ENCODE measurements around the gene TOM1. TPM values are rescaled to one million over a fixed set of nuclear protein-coding genes. Genes with fewer than 3 reads are reported as not detected.

TOM1 gene
- total and polyA plus RNA-seq, 2 of the 13 experiments (the other 11 are each of a cell fraction or from before 2014, with no cell fraction given), result 30.8 to 87.3 TPM

DNA sequence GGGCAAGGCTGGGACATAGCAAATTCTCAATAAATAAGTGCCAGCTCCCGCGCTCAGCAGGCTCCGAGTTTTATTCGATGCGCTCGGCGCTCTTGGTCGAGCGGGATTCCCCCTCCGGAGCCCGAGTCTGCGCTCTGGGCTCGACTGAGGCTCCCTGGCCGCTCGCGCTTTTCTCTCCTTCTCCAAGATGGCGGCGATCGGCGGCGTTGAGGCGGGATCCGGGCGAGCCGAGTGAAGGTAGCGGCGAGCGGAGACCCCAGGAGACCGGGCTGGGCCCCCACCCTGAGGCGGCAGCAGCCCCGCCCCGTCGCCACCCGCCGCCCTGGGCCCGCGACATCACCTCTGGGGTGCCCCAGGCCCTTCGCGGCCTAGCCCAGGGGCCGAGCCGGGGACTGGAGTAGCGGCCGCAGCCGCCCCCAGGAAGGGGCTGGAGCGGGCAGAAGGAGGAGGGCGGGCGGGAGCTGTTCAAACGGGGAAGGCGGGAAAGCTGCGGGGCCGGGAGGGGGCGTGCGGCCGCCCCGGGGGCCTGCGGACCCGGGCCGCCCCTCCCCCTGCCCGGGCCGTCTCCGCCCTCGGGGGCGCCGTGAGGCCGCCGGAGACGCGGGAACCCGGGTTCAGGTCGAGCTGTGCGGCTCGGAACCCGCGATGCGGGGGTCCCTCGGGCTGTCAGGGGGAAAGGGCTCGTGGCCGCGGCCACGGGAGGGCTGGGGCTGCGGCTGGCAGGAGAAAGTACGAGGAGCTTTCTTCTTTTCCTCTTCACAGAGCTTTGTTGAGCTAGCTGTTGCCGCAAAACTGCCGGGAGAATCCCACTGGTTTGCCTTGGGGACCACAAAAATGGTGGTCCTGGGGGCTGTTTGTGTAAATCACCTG lies 42.1 kb upstream of the TOM1 start, which contains the start of gene HMGXB4 (continued):
- TF ChIP-seq HES4 (CRISPR knock-in tag; IDR thresholded peaks at IDR 0.05; ENCODE audit: borderline replicate concordance) (peak; percentile 92), ZNF543 (CRISPR knock-in tag; IDR thresholded peaks at IDR 0.05) (peak; percentile 75; the same call in 1 of the 2 replicates), ARNTL (CRISPR knock-in tag; IDR thresholded peaks at IDR 0.05) (peak; percentile 46; the same call in 1 of the 2 replicates), RFX1 (IDR thresholded peaks at IDR 0.05) (no peak), MED13 (CRISPR knock-in tag; IDR thresholded peaks at IDR 0.05) (0 out of 2 replicates have a peak, but pooled peaks have one; percentile 51), ZC3H13 (CRISPR knock-in tag; IDR thresholded peaks at IDR 0.05) (no peak), ZNF510 (CRISPR knock-in tag; IDR thresholded peaks at IDR 0.05; ENCODE audit: low read depth) (no peak), JUN (CRISPR knock-in tag; IDR thresholded peaks at IDR 0.05) (no peak), MATR3 (CRISPR knock-in tag; IDR thresholded peaks at IDR 0.05) (no peak), ZSCAN9 (CRISPR knock-in tag; IDR thresholded peaks at IDR 0.05; ENCODE audit: borderline replicate concordance) (0 out of 2 replicates have a peak, but pooled peaks have one; percentile 35), ZNF678 (CRISPR knock-in tag; IDR thresholded peaks at IDR 0.05) (0 out of 2 replicates have a peak, but pooled peaks have one; percentile 63), MBD4 (IDR thresholded peaks at IDR 0.05; ENCODE audit: borderline replicate concordance, low read length) (no peak), GATAD2A (CRISPR knock-in tag; IDR thresholded peaks at IDR 0.05) (peak; percentile 56; the same call in 1 of the 2 replicates), ETV5 (CRISPR knock-in tag; IDR thresholded peaks at IDR 0.05; ENCODE audit: borderline replicate concordance) (peak; percentile 52; the same call in 1 of the 2 replicates), GABPA (IDR thresholded peaks at IDR 0.05; ENCODE audit: low read depth, low read length) (no peak), GABPA (CRISPR knock-in tag; IDR thresholded peaks at IDR 0.05; ENCODE audit: low read depth) (peak; percentile 37; the same call in 1 of the 2 replicates), NKX3-1 (CRISPR knock-in tag; IDR thresholded peaks at IDR 0.05) (peak; percentile 81)
- TF ChIP-seq, protein P1, sequence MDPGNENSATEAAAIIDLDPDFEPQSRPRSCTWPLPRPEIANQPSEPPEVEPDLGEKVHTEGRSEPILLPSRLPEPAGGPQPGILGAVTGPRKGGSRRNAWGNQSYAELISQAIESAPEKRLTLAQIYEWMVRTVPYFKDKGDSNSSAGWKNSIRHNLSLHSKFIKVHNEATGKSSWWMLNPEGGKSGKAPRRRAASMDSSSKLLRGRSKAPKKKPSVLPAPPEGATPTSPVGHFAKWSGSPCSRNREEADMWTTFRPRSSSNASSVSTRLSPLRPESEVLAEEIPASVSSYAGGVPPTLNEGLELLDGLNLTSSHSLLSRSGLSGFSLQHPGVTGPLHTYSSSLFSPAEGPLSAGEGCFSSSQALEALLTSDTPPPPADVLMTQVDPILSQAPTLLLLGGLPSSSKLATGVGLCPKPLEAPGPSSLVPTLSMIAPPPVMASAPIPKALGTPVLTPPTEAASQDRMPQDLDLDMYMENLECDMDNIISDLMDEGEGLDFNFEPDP (CRISPR knock-in tag; conservative IDR thresholded peaks at IDR 0.05), result peak; percentile 97; the same call in 1 of the 2 replicates
- TF ChIP-seq, protein P2, sequence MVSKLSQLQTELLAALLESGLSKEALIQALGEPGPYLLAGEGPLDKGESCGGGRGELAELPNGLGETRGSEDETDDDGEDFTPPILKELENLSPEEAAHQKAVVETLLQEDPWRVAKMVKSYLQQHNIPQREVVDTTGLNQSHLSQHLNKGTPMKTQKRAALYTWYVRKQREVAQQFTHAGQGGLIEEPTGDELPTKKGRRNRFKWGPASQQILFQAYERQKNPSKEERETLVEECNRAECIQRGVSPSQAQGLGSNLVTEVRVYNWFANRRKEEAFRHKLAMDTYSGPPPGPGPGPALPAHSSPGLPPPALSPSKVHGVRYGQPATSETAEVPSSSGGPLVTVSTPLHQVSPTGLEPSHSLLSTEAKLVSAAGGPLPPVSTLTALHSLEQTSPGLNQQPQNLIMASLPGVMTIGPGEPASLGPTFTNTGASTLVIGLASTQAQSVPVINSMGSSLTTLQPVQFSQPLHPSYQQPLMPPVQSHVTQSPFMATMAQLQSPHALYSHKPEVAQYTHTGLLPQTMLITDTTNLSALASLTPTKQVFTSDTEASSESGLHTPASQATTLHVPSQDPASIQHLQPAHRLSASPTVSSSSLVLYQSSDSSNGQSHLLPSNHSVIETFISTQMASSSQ (IDR thresholded peaks at IDR 0.05; ENCODE audit: low read depth), result no peak
- TF ChIP-seq, protein P2 (CRISPR knock-in tag; IDR thresholded peaks at IDR 0.05; ENCODE audit: borderline replicate concordance), result 0 out of 2 replicates have a peak, but pooled peaks have one; percentile 45
- TF ChIP-seq, protein P3, sequence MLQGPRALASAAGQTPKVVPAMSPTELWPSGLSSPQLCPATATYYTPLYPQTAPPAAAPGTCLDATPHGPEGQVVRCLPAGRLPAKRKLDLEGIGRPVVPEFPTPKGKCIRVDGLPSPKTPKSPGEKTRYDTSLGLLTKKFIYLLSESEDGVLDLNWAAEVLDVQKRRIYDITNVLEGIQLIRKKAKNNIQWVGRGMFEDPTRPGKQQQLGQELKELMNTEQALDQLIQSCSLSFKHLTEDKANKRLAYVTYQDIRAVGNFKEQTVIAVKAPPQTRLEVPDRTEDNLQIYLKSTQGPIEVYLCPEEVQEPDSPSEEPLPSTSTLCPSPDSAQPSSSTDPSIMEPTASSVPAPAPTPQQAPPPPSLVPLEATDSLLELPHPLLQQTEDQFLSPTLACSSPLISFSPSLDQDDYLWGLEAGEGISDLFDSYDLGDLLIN (CRISPR knock-in tag; IDR thresholded peaks at IDR 0.05; ENCODE audit: borderline replicate concordance), result peak; percentile 63; the same call in 1 of the 2 replicates
